NCI-H1436 treated with DMSO at 0.1 percent for 48 hours (cell line): Measurements from ENCODE around the gene WIPF3.
"Not testable (repeated sequence)": the region's sequence is repeated elsewhere in the genome, so short reads cannot be mapped to it uniquely, and the experiment has no call there.

Experiments
- DNase-seq: peaks from one replicate; lab custom pipeline; 2025; lab: John Stamatoyannopoulos, UW

WIPF3 gene

DNA sequence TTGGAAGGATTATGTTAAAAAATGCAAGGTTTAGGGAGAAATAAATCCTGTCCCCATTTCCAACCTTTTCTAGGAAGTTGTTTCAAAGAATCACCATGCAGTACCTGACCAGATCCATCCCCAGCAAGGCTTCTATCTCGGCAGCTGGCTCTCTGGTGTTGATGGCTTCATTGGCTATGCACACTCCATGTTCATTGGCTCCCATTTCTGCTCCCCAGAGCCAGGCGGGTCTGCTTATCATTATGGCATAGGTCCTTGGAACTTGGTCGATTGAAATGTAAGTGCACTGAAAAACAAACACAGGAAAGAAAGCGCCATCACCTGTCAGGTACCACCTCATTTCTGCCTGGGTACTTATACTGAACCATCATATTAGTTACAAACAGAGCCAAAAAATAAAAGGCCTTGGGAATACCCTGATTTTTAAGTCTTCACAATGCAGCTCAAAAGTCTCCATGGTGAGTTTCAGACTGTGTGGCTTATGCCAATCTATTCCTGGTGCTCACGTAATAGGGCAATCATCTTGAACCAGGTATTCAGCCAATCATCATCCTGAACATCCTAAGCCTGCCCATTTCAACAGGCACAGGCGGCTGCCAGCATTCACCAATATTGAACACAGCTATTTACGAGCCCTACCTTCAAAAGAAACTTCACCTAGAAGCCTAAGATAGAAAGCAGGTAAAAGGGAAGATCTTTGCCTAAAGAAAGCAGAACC, 148.9 kb downstream of the WIPF3 start:
- peak; percentile 54 for DNase-seq

DNA sequence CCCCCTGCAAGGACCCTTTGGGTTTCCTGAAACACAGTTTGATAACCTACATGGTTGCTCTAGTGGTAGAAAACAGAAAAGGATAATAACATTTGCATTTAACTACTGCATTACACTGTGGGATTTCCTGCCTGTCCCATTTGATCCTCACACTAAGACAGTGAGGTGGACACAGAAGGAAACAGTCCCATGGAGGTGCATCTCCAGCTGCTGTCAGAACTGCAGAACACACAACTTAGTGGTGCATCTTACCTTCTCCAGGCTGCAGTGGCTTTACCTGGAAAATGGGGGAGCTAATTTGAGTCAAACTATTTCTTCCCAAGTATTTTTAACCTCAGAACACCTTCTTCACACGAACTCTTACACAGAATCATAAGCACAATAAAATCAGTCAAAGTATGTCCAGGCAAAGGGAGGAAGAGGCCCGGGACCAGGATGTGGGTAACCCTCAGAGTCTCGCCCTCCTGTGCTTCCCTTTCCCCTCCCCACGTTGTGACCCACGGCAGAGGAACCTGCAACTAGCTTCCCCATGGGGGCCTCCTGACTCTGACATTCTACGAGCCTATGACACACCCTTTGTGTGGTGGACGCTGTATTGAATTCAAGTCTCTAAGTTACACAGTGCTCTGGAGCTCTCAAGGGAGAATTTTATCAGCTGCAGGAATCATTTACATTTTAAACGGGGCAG, 149.6 kb downstream of the WIPF3 start:
- no peak for DNase-seq

DNA sequence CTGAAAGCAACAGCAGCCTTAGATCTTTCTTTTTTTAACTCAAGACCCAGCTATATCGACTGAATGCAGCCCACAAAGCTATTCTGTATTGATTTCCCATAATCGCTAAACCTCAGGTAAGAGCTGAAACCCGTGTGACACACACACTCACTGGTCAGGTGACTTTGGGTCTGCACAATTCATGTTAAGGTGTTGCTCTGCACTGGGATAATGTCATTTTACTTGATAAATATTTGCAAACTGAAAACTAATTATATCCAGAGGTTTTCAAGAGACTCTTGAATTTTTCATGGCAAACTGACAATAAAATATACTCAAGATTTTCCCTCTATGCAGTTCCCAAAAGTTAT, 150.2 kb downstream of the WIPF3 start:
- no peak for DNase-seq

DNA sequence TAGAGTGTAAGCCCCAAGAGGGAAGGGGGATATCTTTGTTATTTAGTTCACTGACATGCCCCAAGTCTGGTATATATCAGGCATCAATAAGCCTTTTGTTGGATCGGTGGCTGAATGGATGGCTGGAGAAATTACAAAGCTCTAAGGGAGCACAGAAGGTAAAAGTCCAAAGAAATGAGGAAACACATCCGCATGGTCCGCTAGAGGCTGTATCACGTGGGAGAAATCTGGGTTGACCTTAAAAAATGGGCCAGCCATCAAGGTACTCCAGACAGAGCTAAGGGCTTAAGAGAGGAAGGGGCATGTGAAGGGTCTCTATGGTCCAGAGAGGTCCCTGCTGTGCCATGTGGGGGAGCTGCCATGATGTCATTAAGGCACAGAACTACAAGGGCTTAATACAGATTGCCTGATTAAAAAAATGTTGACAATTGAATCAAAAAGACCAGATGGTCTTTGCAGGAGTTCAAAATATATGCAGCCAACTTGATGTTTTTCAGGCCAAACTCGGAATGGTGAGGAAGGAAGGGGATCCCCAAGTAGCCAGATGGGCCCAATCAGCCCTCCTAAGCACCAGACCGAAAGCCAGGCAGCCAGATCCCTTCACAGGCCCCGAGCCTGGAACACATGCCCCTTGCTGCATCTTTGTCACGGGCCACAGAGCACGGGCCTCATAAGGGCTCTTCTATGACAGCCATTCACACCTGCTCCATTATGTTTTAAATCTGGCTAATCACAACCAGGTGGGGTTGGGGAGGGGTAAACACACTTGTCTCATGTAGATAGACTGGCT, 151.4 kb downstream of the WIPF3 start:
- DNase-seq, result no peak

DNA sequence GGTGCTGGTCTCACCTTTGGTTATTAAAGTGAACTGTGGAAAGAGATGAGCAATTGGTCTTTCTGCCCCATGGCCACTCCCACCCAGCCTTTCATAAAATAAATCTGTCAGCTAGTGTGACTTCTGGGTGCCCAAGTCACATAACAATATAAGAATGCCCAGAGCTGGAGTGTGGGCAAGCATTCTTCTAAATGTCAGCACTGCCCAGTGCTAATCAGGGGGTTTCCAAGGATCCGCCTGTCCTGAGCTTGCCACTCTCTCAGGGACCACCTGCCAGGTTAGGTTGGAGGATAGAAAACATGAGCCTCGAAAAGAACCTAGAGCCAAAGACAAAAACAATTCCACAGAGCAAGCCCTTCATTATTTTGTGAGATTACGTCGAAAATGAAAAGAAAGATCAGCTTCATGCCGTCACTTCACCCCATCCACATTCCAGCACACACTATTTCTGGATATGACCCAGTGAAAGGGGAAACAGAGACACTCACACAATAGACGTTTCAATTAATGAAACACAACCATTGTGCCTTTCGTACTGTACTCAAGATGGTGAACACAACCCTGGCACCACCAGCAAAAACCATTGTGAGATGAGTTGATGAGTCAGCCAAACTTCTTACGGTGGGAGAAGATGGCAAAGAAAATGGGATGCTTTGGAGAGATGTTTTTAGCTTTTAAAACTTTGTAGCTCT, 152.5 kb downstream of the WIPF3 start:
- DNase-seq, result no peak

DNA sequence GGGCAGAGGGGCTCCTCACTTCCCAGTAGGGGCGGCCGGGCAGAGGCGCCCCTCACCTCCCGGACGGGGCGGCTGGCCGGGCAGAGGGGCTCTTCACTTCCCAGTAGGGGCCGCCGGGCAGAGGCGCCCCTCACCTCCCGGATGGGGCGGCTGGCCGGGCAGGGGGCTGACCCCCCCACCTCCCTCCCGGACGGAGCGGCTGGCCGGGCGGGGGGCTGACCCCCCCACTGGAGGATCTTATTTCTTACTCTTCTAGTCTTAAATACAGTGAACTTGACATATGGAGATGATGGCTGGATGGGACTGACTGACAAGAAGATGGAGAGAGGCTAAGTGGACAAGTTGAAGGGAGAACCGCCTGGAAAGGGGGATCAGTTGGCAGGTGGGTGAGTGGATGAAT, 155.3 kb downstream of the WIPF3 start:
- DNase-seq, result not testable (repeated sequence)

DNA sequence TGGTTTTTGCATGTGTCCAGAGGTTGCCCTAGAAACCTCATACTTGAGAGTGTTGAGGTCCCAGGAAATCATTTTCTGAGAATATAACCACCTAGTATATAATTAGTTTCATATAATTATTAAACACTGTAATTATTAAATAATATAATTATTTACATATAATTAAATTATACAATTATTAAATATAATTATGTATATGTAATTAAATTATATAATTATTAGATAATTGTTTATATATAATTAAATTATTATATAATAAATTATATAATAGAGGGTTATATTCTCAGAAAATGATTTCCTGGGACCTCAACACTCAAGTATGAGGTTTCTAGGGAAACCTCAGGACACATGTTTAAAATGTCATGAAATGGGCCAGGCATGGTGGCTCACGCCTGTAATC, 155.7 kb downstream of the WIPF3 start:
- no peak for DNase-seq

DNA sequence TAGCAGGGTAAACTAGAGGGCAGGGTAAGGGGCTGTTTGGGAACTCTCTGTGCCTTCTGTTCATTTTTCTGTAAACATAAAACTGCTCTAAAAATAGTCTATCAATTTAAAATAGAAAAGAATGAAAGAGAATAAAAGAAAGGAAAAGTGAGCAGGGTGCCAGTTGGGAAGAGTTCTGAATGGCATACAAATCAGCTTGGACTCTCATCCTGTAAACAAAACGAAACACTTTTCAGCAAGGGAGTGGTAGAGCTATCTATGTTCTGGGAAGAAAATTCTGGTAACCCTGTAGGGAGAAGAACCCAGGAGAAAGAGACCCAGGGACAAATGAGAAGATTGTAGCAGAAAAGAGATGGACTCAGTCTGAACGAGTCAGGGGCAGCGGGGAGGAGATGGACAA, 158.7 kb downstream of the WIPF3 start:
- DNase-seq, result no peak
